ENCODE measurements around the gene MTARC2. TPM values are rescaled to one million over a fixed set of nuclear protein-coding genes. Genes with fewer than 3 reads are reported as not detected.
"Not testable (repeated sequence)": the region's sequence is repeated elsewhere in the genome, so short reads cannot be mapped to it uniquely, and the experiment has no call there.

Gene MTARC2
- total and polyA plus RNA-seq, 2 donors (not counting 1 experiment from before 2014, with no cell fraction given) = 12.6 to 14.5 TPM

- no peak overlapping the region for H3K4me2 ChIP-seq (ENCODE audit: extremely low read depth, insufficient read depth, low read length)
- H3K27ac ChIP-seq (ENCODE audit: insufficient read depth, low read length) = no peak overlapping the region
- no peak for DNase-seq (ENCODE audit: low read depth in 2 of 2)
- H3K27me3 ChIP-seq (ENCODE audit: control insufficient read depth, insufficient read depth, low read length) = no peaks in the 10 kb centered on the region
- no peaks in the 10 kb centered on the region for H3K9me3 ChIP-seq (ENCODE audit: control insufficient read depth, insufficient read depth, low read depth, low read length)
- H3K4me1 ChIP-seq (ENCODE audit: control insufficient read depth, extremely low read depth, insufficient read depth, low read length) = no peaks in the 10 kb centered on the region
- H2AFZ ChIP-seq (ENCODE audit: low read length) = no peak overlapping the region
- H3K9ac ChIP-seq (ENCODE audit: insufficient read depth, low read length) = no peak overlapping the region
- H4K20me1 ChIP-seq (ENCODE audit: control insufficient read depth, extremely low read depth, insufficient read depth, low read length) = no peaks in the 10 kb centered on the region
- no peak for TF ChIP-seq CTCF (conservative IDR thresholded peaks at IDR 0.05 in 1 of 2, IDR thresholded peaks at IDR 0.05 in 1 of 2; ENCODE audit: low read depth in 1 of 2, low read length in 2 of 2)
- no peaks in the 10 kb centered on the region for H3K36me3 ChIP-seq (ENCODE audit: control insufficient read depth, insufficient read depth, low read length)
- no peak overlapping the region for H3K4me3 ChIP-seq (replicated peaks in 1 of 4; ENCODE audit: control extremely low read depth in 1 of 4, insufficient read depth in 1 of 4, low read depth in 3 of 4, low read length in 4 of 4)
- no peaks in the 10 kb centered on the region for H3K79me2 ChIP-seq (ENCODE audit: control insufficient read depth, insufficient read depth, low read length)
Observed at GRCh38 chr1:220717800-220718640, 30.1 kb upstream of the MTARC2 start.

- not testable (repeated sequence) for H3K9me3 ChIP-seq (ENCODE audit: control insufficient read depth, insufficient read depth, low read depth, low read length); H2AFZ ChIP-seq (ENCODE audit: low read length); H3K27ac ChIP-seq (ENCODE audit: insufficient read depth, low read length); H3K9ac ChIP-seq (ENCODE audit: insufficient read depth, low read length); H3K27me3 ChIP-seq (ENCODE audit: control insufficient read depth, insufficient read depth, low read length); H3K4me1 ChIP-seq (ENCODE audit: control insufficient read depth, extremely low read depth, insufficient read depth, low read length); H3K36me3 ChIP-seq (ENCODE audit: control insufficient read depth, insufficient read depth, low read length); H3K4me3 ChIP-seq (replicated peaks in 1 of 4; ENCODE audit: control extremely low read depth in 1 of 4, insufficient read depth in 1 of 4, low read depth in 3 of 4, low read length in 4 of 4); H3K79me2 ChIP-seq (ENCODE audit: control insufficient read depth, insufficient read depth, low read length); H4K20me1 ChIP-seq (ENCODE audit: control insufficient read depth, extremely low read depth, insufficient read depth, low read length); H3K4me2 ChIP-seq (ENCODE audit: extremely low read depth, insufficient read depth, low read length); DNase-seq (ENCODE audit: low read depth in 2 of 2)
Observed at GRCh38 chr1:220721266-220721665, 26.9 kb upstream of the MTARC2 start.

GRCh38 chr1:220726634-220727033, 21.5 kb upstream of the MTARC2 start:
- H3K27ac ChIP-seq (ENCODE audit: insufficient read depth, low read length) = no peak overlapping the region
- H3K4me3 ChIP-seq (replicated peaks in 1 of 4; ENCODE audit: control extremely low read depth in 1 of 4, insufficient read depth in 1 of 4, low read depth in 3 of 4, low read length in 4 of 4) = no peak overlapping the region
- peaks cover 6% of the 10 kb centered on the region for H3K27me3 ChIP-seq (ENCODE audit: control insufficient read depth, insufficient read depth, low read length)
- H2AFZ ChIP-seq (ENCODE audit: low read length) = no peak overlapping the region
- no peaks in the 10 kb centered on the region for H3K9me3 ChIP-seq (ENCODE audit: control insufficient read depth, insufficient read depth, low read depth, low read length)
- DNase-seq (ENCODE audit: low read depth in 2 of 2) = no peak
- H3K79me2 ChIP-seq (ENCODE audit: control insufficient read depth, insufficient read depth, low read length) = no peaks in the 10 kb centered on the region
- no peak for TF ChIP-seq EZH2 (IDR thresholded peaks at IDR 0.05; ENCODE audit: low read length, missing control alignments)
- TF ChIP-seq CTCF (conservative IDR thresholded peaks at IDR 0.05 in 1 of 2, IDR thresholded peaks at IDR 0.05 in 1 of 2; ENCODE audit: low read depth in 1 of 2, low read length in 2 of 2) = peak; percentile 10 to 33
- H3K4me1 ChIP-seq (ENCODE audit: control insufficient read depth, extremely low read depth, insufficient read depth, low read length) = no peaks in the 10 kb centered on the region
- no peaks in the 10 kb centered on the region for H3K36me3 ChIP-seq (ENCODE audit: control insufficient read depth, insufficient read depth, low read length)
- H3K9ac ChIP-seq (ENCODE audit: insufficient read depth, low read length) = no peak overlapping the region
- no peaks in the 10 kb centered on the region for H4K20me1 ChIP-seq (ENCODE audit: control insufficient read depth, extremely low read depth, insufficient read depth, low read length)
- no peak overlapping the region for H3K4me2 ChIP-seq (ENCODE audit: extremely low read depth, insufficient read depth, low read length)
